Testis (tissue), 3 donors: ENCODE measurements around the gene IL22RA1. TPM values are rescaled to one million over a fixed set of nuclear protein-coding genes. Genes with fewer than 3 reads are reported as not detected.
A peak's percentile ranks its signal among the peaks of the same experiment; 100 is the strongest.

Experiments used
- DNase-seq: peaks from one replicate; pipeline ENCODE4 v3.0.0-alpha.2; 2019
- H3K27ac ChIP-seq, 2 donors: fragments of 200-600 bp; sonication (generic); one replicate each; pipeline ENCODE4 v1.5.1; 2019
- H3K27me3 ChIP-seq: fragments of 200-600 bp; sonication (generic); one replicate; pipeline ENCODE4 v1.5.1; 2019
- H3K36me3 ChIP-seq: fragments of 200-600 bp; sonication (generic); one replicate; pipeline ENCODE4 v1.5.1; 2017; ENCODE audit warnings: low read depth; ENCODE audit errors: missing control alignments
- H3K4me1 ChIP-seq: fragments of 200-600 bp; sonication (generic); one replicate; pipeline ENCODE4 v1.5.1; 2019
- H3K4me3 ChIP-seq, 2 donors: fragments of 200-600 bp; sonication (generic); one replicate each; pipeline ENCODE4 v1.5.1; 2017 to 2019
- H3K9me3 ChIP-seq: fragments of 200-600 bp; sonication (generic); one replicate; pipeline ENCODE4 v1.5.1; 2017
- POLR2A ChIP-seq: fragments of 450-650 bp; IDR thresholded peaks from one replicate; pipeline ENCODE4 v1.6.1; 2017; ENCODE audit warnings: antibody characterized with exemption, mild to moderate bottlenecking, moderate library complexity
- whole genome bisulfite sequencing, 2 donors: methylation state at CpG; one replicate each; pipeline ENCODE4 v1.1.5; 2018; 5-methylcytosine and 5-hydroxymethylcytosine counted together
- intact Hi-C: fragments of 100-400 bp; cut with DNase I; formaldehyde crosslinking; loops from one replicate; pipeline ENCODE4 v1.15.1; 2023; ENCODE audit warnings: low total_unique reads
- polyA plus RNA-seq: library from polyadenylated mRNA; stranded (reverse); fragments of 350-450 nt; fragmentation: Illumina TruSeq; extraction: RNeasy Lipid Tissue Mini Kit (QIAGEN cat#74804); gene quantifications from one replicate; pipeline ENCODE4 v1.2.3, GENCODE V29; 2014; ENCODE audit warnings: low read depth, low replicate concordance; ENCODE audit not compliant: insufficient read depth
- total RNA-seq, 2 donors: library from RNA; depleted of rRNA; stranded (reverse); fragments of >200 nt; gene quantifications; one replicate each; pipeline ENCODE4 v1.2.3, GENCODE V29; 2016
- TF ChIP-seq, protein P1 (sequence below), 3 experiments: fragments of 450-650 bp in 2 of 3; fragments of 200-600 bp in 1 of 3; sonication (generic) in 1 of 3; IDR thresholded peaks; one replicate each; pipeline ENCODE4 v1.5.1; 2016 to 2019; ENCODE audit warnings: antibody characterized with exemption in 3 of 3, mild to moderate bottlenecking in 2 of 3, moderate library complexity in 1 of 3

IL22RA1 gene
- total and polyA plus RNA-seq, 3 donors from 2014 or later, result 0.31 to 0.95 (median 0.93) TPM

- WGBS, 2 donors, result 64 to 87% methylated on average over 3 of the region's 3 CpGs
- TF ChIP-seq POLR2A, result no peak
- TF ChIP-seq, protein P1, sequence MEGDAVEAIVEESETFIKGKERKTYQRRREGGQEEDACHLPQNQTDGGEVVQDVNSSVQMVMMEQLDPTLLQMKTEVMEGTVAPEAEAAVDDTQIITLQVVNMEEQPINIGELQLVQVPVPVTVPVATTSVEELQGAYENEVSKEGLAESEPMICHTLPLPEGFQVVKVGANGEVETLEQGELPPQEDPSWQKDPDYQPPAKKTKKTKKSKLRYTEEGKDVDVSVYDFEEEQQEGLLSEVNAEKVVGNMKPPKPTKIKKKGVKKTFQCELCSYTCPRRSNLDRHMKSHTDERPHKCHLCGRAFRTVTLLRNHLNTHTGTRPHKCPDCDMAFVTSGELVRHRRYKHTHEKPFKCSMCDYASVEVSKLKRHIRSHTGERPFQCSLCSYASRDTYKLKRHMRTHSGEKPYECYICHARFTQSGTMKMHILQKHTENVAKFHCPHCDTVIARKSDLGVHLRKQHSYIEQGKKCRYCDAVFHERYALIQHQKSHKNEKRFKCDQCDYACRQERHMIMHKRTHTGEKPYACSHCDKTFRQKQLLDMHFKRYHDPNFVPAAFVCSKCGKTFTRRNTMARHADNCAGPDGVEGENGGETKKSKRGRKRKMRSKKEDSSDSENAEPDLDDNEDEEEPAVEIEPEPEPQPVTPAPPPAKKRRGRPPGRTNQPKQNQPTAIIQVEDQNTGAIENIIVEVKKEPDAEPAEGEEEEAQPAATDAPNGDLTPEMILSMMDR (IDR thresholded peaks at IDR 0.05), result no peak
Measured at GRCh38 chr1:24103879-24104278, 39.1 kb downstream of the IL22RA1 start.

DNA sequence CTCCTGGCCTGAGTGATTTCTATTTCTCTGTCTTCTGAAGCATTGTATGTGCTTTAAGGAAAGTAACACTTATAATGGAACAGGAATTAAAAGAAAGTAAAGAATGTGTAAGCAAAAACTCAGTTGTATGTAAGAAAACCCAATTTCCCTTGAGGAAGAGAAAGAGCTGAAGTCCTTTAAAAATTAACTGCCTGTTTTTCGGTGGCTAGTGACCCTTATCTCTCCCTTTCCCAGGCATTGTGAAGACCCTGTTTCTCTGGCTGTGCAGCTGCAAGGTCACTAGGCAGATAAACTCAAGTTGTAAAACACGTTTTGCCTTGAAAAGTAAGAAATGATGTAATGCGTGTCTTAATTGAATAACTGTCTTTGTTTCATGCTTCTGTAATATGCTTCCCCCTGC is 39.5 kb downstream of the IL22RA1 start:
- peaks cover 37% of the 10 kb centered on the region for H3K4me1 ChIP-seq
- peak; percentile 43 for DNase-seq
- intact Hi-C loops, result no loop called here
- H3K36me3 ChIP-seq, result no peaks in the 10 kb centered on the region
- 43 to 61% methylated on average over 3 of the region's 3 CpGs for WGBS, 2 donors
- H3K27ac ChIP-seq, result no peak overlapping the region
- no peaks in the 10 kb centered on the region for H3K27me3 ChIP-seq
- no peak overlapping the region for H3K4me3 ChIP-seq
- TF ChIP-seq POLR2A, result no peak
- TF ChIP-seq, protein P1 (IDR thresholded peaks at IDR 0.05), result no peak
- no peaks in the 10 kb centered on the region for H3K9me3 ChIP-seq

More at GRCh38 chr1:24103879-24104278, 39.1 kb downstream of the IL22RA1 start:
- no peak overlapping the region for H3K4me3 ChIP-seq
- H3K4me1 ChIP-seq, result peaks cover 37% of the 10 kb centered on the region
- intact Hi-C loops, result no loop called here
- no peak for DNase-seq
- peak overlapping the region in 1 of 2 donors; percentile 12 for H3K27ac ChIP-seq
- no peaks in the 10 kb centered on the region for H3K27me3 ChIP-seq
- H3K36me3 ChIP-seq, result no peaks in the 10 kb centered on the region
- H3K9me3 ChIP-seq, result no peaks in the 10 kb centered on the region

GRCh38 chr1:24102961-24103360 is 40.0 kb downstream of the IL22RA1 start:
- no peaks in the 10 kb centered on the region for H3K9me3 ChIP-seq
- peak overlapping the region in 1 of 2 donors; percentile 31 for H3K27ac ChIP-seq
- WGBS, 2 donors, result 50% methylated on average over 8 of the region's 8 CpGs; no CpG with 5 or more reads in 1 of the 2 donors
- DNase-seq, result peak; percentile 68
- H3K36me3 ChIP-seq, result no peaks in the 10 kb centered on the region
- no peaks in the 10 kb centered on the region for H3K27me3 ChIP-seq
- no peak for TF ChIP-seq POLR2A
- TF ChIP-seq, protein P1 (IDR thresholded peaks at IDR 0.05), result no peak
- no peak overlapping the region for H3K4me3 ChIP-seq
- intact Hi-C loops, result no loop called here
- H3K4me1 ChIP-seq, result peaks cover 34% of the 10 kb centered on the region

DNA sequence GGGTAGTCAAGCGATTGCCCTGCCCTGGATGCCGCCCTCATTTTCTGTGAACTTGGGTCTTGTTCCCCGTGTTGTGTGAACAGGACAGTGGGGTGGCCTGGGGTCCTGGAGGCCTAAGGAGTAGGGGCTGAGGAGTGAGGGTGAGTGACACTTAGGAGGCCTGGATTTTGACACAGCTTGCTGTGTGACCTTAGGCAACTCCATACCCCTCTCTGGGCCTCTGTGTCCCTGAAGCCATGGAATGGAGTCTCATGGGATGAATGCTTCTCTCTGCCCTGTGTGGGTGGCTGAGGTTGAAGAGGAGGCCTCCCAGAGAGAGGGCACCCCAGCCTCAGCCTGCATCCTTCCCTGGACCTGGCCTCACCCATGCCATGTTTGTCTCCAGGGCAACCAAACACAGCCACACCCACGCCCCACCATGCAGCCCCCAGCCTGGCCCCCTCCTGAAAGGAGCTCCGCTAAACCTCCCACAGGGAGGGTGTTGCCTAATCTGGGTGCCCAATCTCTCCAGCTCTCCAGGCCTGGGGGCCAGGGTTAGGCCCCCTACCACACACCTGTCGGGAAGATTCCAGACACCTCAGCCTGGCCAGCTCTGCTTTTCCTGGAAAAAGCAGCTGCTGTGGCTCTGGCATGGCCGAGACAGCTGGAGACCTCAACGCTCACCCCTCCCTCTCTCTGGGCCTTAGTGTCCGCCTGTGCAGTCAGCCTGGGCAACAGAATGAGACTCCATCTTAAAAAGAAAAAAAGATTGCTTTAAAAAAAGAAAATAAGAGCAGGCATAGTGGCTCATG is 40.9 kb downstream of the IL22RA1 start:
- DNase-seq, result no peak
- Histone ChIP-seq H3K27me3 (no peaks in the 10 kb centered on the region), H3K36me3 (no peaks in the 10 kb centered on the region), H3K27ac (peak overlapping the region in 1 of 2 donors; percentile 31), H3K4me1 (peaks cover 34% of the 10 kb centered on the region), H3K4me3 (no peak overlapping the region), H3K9me3 (no peaks in the 10 kb centered on the region)
- TF ChIP-seq, protein P1 (IDR thresholded peaks at IDR 0.05), result no peak
- TF ChIP-seq POLR2A, result no peak
- 63 to 83% methylated on average over 6 to 9 of the region's 9 CpGs for WGBS, 2 donors
- intact Hi-C loops, result no loop called here
